Measurements from ENCODE around the gene CD300LD.

The CD300LD gene

DNA sequence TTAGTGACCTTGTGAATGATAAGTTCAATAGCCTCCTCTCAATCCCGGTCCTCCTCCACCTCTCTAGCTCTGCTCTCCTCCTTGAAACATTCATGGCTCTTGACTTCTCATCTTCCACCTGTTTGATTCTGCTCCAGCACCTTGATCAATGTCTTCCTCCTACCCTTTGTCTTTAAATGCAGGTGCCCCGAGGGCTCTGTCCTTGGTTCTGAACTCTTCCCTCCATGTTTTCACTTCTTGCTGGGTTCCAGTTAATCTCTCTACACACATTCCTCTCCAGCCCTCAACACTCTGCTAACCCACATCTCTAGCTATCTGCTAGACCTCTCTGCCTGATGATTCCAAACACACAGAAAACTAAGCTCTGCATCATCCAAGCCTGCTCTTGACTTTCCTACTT, 18.0 kb upstream of the CD300LD start:
- H3K9me2 ChIP-seq (replicated peaks; ENCODE audit: insufficient read depth, low read length) = no peaks in the 10 kb centered on the region
- TF ChIP-seq EZH2phosphoT487 (IDR thresholded peaks at IDR 0.05; ENCODE audit: low read length) = no peak
- TF ChIP-seq, protein P1, sequence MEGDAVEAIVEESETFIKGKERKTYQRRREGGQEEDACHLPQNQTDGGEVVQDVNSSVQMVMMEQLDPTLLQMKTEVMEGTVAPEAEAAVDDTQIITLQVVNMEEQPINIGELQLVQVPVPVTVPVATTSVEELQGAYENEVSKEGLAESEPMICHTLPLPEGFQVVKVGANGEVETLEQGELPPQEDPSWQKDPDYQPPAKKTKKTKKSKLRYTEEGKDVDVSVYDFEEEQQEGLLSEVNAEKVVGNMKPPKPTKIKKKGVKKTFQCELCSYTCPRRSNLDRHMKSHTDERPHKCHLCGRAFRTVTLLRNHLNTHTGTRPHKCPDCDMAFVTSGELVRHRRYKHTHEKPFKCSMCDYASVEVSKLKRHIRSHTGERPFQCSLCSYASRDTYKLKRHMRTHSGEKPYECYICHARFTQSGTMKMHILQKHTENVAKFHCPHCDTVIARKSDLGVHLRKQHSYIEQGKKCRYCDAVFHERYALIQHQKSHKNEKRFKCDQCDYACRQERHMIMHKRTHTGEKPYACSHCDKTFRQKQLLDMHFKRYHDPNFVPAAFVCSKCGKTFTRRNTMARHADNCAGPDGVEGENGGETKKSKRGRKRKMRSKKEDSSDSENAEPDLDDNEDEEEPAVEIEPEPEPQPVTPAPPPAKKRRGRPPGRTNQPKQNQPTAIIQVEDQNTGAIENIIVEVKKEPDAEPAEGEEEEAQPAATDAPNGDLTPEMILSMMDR (IDR thresholded peaks at IDR 0.05; ENCODE audit: low read length) = no peak
- no peak for TF ChIP-seq EZH2 (optimal IDR thresholded peaks at IDR 0.05; ENCODE audit: low read depth, low read length)
- H3F3A ChIP-seq (ENCODE audit: insufficient read depth, low read length) = no peaks in the 10 kb centered on the region
- no peak overlapping the region for H2AFZ ChIP-seq (ENCODE audit: low read length)
- H3K9ac ChIP-seq (ENCODE audit: low read length) = no peak overlapping the region
- no peak for DNase-seq
- H3K79me2 ChIP-seq (ENCODE audit: low read length) = no peaks in the 10 kb centered on the region
- no peaks in the 10 kb centered on the region for H3K4me1 ChIP-seq (ENCODE audit: low read length)
- no peaks in the 10 kb centered on the region for H3K36me3 ChIP-seq (replicated peaks; ENCODE audit: insufficient read depth, low read length)
- peaks cover 96% of the 10 kb centered on the region for H3K27me3 ChIP-seq (replicated peaks; ENCODE audit: insufficient read depth, low read length)
- H3K9me3 ChIP-seq (replicated peaks; ENCODE audit: insufficient read depth, low read length) = no peaks in the 10 kb centered on the region
- H3K27ac ChIP-seq (ENCODE audit: low read length) = no peak overlapping the region
- no peaks in the 10 kb centered on the region for H4K20me1 ChIP-seq (ENCODE audit: insufficient read depth, low read length)
- H3K4me2 ChIP-seq (ENCODE audit: low read depth, low read length) = no peak overlapping the region
- no peak overlapping the region for H3K4me3 ChIP-seq (ENCODE audit: low read length)

DNA sequence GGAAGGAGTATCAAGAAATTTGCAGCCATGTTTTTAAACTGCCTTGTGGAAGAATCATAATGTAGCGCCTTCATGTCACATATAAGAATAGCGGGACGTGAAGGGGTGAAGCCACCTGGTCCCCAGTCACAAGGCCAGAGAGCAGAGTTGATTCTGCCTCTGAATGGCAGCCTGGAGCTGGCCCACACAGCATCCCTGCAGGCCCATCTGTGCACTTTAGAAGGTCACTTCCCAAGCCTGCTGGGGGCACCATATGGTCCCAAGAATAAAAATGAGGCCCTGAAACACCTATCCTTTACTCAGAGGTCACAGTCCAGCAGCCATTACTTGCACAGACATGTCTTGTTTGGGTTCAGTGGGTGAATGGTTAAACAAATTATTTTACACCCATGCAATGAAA, 16.4 kb upstream of the CD300LD start:
- Histone ChIP-seq H3K36me3 (replicated peaks; ENCODE audit: insufficient read depth, low read length) (no peaks in the 10 kb centered on the region), H3K4me1 (ENCODE audit: low read length) (no peaks in the 10 kb centered on the region), H3K27ac (ENCODE audit: low read length) (no peak overlapping the region), H3K4me3 (ENCODE audit: low read length) (no peak overlapping the region), H3K79me2 (ENCODE audit: low read length) (no peaks in the 10 kb centered on the region), H3K9me3 (replicated peaks; ENCODE audit: insufficient read depth, low read length) (no peaks in the 10 kb centered on the region), H3K9me2 (replicated peaks; ENCODE audit: insufficient read depth, low read length) (no peaks in the 10 kb centered on the region), H3F3A (ENCODE audit: insufficient read depth, low read length) (no peaks in the 10 kb centered on the region), H3K9ac (ENCODE audit: low read length) (no peak overlapping the region), H3K27me3 (replicated peaks; ENCODE audit: insufficient read depth, low read length) (peaks cover 98% of the 10 kb centered on the region), H3K4me2 (ENCODE audit: low read depth, low read length) (no peak overlapping the region), H2AFZ (ENCODE audit: low read length) (no peak overlapping the region), H4K20me1 (ENCODE audit: insufficient read depth, low read length) (no peaks in the 10 kb centered on the region)
- no peak for DNase-seq
- TF ChIP-seq, protein P1 (IDR thresholded peaks at IDR 0.05; ENCODE audit: low read length) = no peak
- TF ChIP-seq EZH2 (optimal IDR thresholded peaks at IDR 0.05; ENCODE audit: low read depth, low read length) (no peak), EZH2phosphoT487 (IDR thresholded peaks at IDR 0.05; ENCODE audit: low read length) (no peak)

DNA sequence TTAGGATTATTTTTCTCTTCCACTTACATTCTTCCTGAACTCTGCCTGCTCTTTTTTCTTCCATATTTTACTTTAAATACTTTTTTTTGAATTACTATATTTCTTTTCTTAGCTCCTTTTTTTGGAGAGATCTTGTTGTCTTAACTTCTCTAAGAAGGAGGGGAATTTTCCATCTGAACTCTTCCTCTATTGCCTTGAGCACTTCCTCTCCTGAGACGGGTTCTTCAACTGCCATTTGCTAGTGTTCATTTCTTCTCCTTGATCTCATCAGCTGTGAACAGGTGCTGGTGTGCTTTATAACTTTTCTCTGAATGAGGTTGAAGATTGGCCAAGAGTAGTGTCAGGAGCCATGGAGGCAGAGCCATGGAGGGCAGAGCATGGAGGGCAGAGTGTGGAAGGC, 15.1 kb upstream of the CD300LD start:
- Histone ChIP-seq H3K36me3 (replicated peaks; ENCODE audit: insufficient read depth, low read length) (no peaks in the 10 kb centered on the region), H3K4me1 (ENCODE audit: low read length) (no peaks in the 10 kb centered on the region), H3K9me2 (replicated peaks; ENCODE audit: insufficient read depth, low read length) (no peaks in the 10 kb centered on the region), H3K79me2 (ENCODE audit: low read length) (no peaks in the 10 kb centered on the region), H3F3A (ENCODE audit: insufficient read depth, low read length) (no peaks in the 10 kb centered on the region), H3K9me3 (replicated peaks; ENCODE audit: insufficient read depth, low read length) (no peaks in the 10 kb centered on the region), H4K20me1 (ENCODE audit: insufficient read depth, low read length) (no peaks in the 10 kb centered on the region), H3K4me2 (ENCODE audit: low read depth, low read length) (no peak overlapping the region), H3K27me3 (replicated peaks; ENCODE audit: insufficient read depth, low read length) (peaks cover 99% of the 10 kb centered on the region), H2AFZ (ENCODE audit: low read length) (no peak overlapping the region), H3K4me3 (ENCODE audit: low read length) (no peak overlapping the region), H3K27ac (ENCODE audit: low read length) (no peak overlapping the region), H3K9ac (ENCODE audit: low read length) (no peak overlapping the region)
- DNase-seq = no peak
- TF ChIP-seq, protein P1 (IDR thresholded peaks at IDR 0.05; ENCODE audit: low read length) = no peak
- TF ChIP-seq EZH2 (optimal IDR thresholded peaks at IDR 0.05; ENCODE audit: low read depth, low read length) = no peak
- TF ChIP-seq EZH2phosphoT487 (IDR thresholded peaks at IDR 0.05; ENCODE audit: low read length) = no peak

Data from MM.1S (cell line).